DND-41 (cell line): Measurements from ENCODE around the gene ADARB2.
A peak's percentile ranks its signal among the peaks of the same experiment; 100 is the strongest.

Experiments used
- ATAC-seq: fragments of 200-7000 bp; cut with Tn5 transposase; 3 replicates; pipeline ENCODE4 v1.9.1; 2021; ENCODE audit warnings: low read depth; ENCODE audit not compliant: insufficient read depth
- DNase-seq: peaks from one replicate; pipeline ENCODE4 v3.0.0-alpha.2; 2020
- H2AFZ ChIP-seq: 2 replicates; pipeline ENCODE4 v1.6.0; 2012; ENCODE audit warnings: low read depth, low read length
- H3K27ac ChIP-seq: 2 replicates; pipeline ENCODE4 v1.5.1; 2012; ENCODE audit warnings: low read length, inconsistent platforms
- H3K27me3 ChIP-seq: fragments of 200-600 bp; sonication (generic); 2 replicates; pipeline ENCODE4 v1.6.0; 2012; ENCODE audit warnings: low read length, mild to moderate bottlenecking, inconsistent platforms; ENCODE audit not compliant: insufficient read depth, poor library complexity
- H3K36me3 ChIP-seq: 2 replicates; pipeline ENCODE4 v1.5.1; 2012; ENCODE audit warnings: low read length, inconsistent platforms; ENCODE audit not compliant: insufficient read depth
- H3K4me1 ChIP-seq: 2 replicates; pipeline ENCODE4 v1.5.1; 2012; ENCODE audit warnings: mild to moderate bottlenecking, low read length; ENCODE audit not compliant: insufficient read depth
- H3K4me2 ChIP-seq: 2 replicates; pipeline ENCODE4 v1.6.0; 2012; ENCODE audit warnings: mild to moderate bottlenecking, moderate library complexity, low read length, inconsistent platforms; ENCODE audit not compliant: insufficient read depth
- H3K4me3 ChIP-seq, 2 experiments: fragments of 200-600 bp in 1 of 2; shearing (Covaris generic) in 1 of 2; 2 replicates each; pipeline ENCODE4 v1.5.1; 2012 to 2016; ENCODE audit warnings: inconsistent platforms in 2 of 2, low read length in 2 of 2, mild to moderate bottlenecking in 2 of 2, low read depth in 1 of 2, moderate library complexity in 1 of 2
- H3K79me2 ChIP-seq: 2 replicates; pipeline ENCODE4 v1.6.0; 2012; ENCODE audit warnings: low read length, inconsistent platforms; ENCODE audit not compliant: insufficient read depth
- H3K9ac ChIP-seq: 2 replicates; pipeline ENCODE4 v1.6.0; 2012; ENCODE audit warnings: low read depth, mild to moderate bottlenecking, inconsistent platforms, low read length, moderate library complexity
- H3K9me3 ChIP-seq: 2 replicates; pipeline ENCODE4 v1.5.1; 2012; ENCODE audit warnings: low read length, moderate library complexity, mild to moderate bottlenecking, inconsistent platforms; ENCODE audit not compliant: insufficient read depth, severe bottlenecking
- H4K20me1 ChIP-seq: 2 replicates; pipeline ENCODE4 v1.6.0; 2012; ENCODE audit warnings: low read length; ENCODE audit not compliant: insufficient read depth
- EZH2 ChIP-seq: IDR thresholded peaks from 3 replicates; pipeline ENCODE4 v1.6.1; 2012; ENCODE audit warnings: borderline replicate concordance, low read depth, mild to moderate bottlenecking, moderate library complexity, low read length, inconsistent platforms; ENCODE audit not compliant: severe bottlenecking
- TF ChIP-seq, protein P1 (sequence below): IDR thresholded peaks from 2 replicates; pipeline ENCODE4 v1.5.1; 2012; ENCODE audit warnings: borderline replicate concordance, low read length, moderate library complexity, mild to moderate bottlenecking; ENCODE audit not compliant: poor library complexity, severe bottlenecking; ENCODE audit errors: extremely low read depth

ADARB2 gene

DNA sequence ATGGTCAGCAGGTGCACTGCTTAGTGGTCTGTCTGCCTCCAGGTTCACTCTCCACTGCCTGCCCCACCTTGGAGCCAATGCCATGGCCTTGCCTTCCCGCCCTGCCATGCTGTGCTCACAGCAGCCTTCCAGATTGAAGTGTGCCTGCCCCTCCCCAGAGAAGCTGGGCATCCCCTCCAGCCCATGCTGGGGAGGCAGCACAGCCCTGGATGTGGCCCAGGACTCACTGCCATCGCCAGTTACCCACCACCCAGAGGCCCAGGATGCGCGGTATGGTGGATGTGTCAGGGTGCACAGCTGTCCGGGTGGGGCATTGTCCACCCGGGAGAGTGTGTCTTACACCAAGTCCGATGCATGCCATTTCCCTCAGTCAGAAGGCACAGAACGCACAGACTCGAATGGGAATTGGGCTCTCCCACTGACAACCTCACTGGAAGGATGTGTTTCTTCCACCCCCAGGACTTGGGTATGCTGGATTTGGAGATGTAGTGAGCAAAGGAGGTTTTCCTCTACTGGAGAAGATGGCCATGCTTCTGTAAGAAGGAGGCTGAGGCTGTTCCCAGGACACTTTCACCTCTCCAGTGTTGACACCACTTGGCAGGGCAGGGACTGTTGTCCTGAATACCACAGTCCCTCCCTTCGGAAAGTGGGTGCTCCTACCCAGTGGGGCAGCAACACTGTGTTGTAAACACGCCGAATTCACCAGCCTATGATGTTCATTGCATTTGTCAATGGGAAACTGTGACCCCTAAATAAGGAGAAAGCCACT lies 122.0 kb downstream of the ADARB2 start:
- TF ChIP-seq EZH2: no peak
- TF ChIP-seq, protein P1, sequence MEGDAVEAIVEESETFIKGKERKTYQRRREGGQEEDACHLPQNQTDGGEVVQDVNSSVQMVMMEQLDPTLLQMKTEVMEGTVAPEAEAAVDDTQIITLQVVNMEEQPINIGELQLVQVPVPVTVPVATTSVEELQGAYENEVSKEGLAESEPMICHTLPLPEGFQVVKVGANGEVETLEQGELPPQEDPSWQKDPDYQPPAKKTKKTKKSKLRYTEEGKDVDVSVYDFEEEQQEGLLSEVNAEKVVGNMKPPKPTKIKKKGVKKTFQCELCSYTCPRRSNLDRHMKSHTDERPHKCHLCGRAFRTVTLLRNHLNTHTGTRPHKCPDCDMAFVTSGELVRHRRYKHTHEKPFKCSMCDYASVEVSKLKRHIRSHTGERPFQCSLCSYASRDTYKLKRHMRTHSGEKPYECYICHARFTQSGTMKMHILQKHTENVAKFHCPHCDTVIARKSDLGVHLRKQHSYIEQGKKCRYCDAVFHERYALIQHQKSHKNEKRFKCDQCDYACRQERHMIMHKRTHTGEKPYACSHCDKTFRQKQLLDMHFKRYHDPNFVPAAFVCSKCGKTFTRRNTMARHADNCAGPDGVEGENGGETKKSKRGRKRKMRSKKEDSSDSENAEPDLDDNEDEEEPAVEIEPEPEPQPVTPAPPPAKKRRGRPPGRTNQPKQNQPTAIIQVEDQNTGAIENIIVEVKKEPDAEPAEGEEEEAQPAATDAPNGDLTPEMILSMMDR: no peak
- no peak overlapping the region for H3K27ac ChIP-seq
- H3K4me3 ChIP-seq: no peak overlapping the region
- no peak for ATAC-seq
- peaks cover 5% of the 10 kb centered on the region for H3K9me3 ChIP-seq
- H3K36me3 ChIP-seq: no peaks in the 10 kb centered on the region
- DNase-seq: no peak
- H3K27me3 ChIP-seq: peaks cover 8% of the 10 kb centered on the region
- H4K20me1 ChIP-seq: no peaks in the 10 kb centered on the region
- no peak overlapping the region for H3K4me2 ChIP-seq
- no peak overlapping the region for H2AFZ ChIP-seq
- peaks cover 19% of the 10 kb centered on the region for H3K4me1 ChIP-seq
- no peaks in the 10 kb centered on the region for H3K79me2 ChIP-seq
- H3K9ac ChIP-seq: no peak overlapping the region

DNA sequence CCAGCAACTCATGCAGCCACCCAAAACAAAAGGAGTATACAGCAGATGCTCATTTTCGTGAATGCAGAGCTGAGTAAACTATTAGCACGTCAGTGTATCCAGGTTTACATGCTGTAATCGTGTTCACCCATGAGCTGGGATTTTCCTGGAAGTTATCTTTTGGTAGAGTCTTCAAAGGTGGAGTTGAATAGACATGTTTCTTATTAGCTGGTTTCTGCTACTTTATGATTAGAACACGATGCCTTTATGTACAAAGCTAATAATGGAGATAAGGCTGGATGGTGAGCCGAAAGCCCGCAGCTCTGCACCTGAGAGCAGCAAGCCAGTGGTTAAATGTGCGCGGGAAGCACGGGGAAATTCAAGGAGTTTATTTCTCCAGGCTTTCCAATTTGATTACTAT lies 123.8 kb downstream of the ADARB2 start:
- DNase-seq: no peak

DNA sequence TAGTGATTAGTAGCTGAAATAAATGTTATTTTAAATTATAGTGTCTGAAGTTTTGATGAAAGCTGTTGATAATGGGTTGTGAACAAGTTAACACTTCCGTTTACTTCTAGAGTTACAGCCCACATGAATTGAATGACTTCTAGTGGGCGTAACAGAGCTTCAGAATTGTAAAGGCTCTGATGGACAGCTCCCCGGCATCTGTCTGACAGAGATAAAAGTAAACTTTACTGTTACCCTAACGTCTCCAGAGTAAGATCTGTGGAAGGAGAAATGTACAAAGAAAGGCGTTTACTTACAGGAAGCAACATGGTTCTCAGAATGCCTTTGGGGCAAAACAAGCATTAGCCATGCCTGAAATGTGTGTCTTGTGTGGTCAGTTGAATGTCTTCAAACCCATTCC lies 124.4 kb downstream of the ADARB2 start:
- no peak for TF ChIP-seq EZH2
- TF ChIP-seq, protein P1: no peak
- peak; percentile 97 for ATAC-seq
- H3K4me2 ChIP-seq: no peak overlapping the region

More for the DNA sequence above, 123.8 kb downstream of the ADARB2 start:
- Histone ChIP-seq H3K4me1 (peaks cover 19% of the 10 kb centered on the region), H3K36me3 (no peaks in the 10 kb centered on the region), H4K20me1 (no peaks in the 10 kb centered on the region), H3K9ac (no peak overlapping the region), H3K27me3 (peaks cover 8% of the 10 kb centered on the region), H3K27ac (no peak overlapping the region), H3K4me3 (no peak overlapping the region), H3K9me3 (no peaks in the 10 kb centered on the region), H3K4me2 (no peak overlapping the region), H3K79me2 (no peaks in the 10 kb centered on the region), H2AFZ (no peak overlapping the region)
- no peak for TF ChIP-seq EZH2
- TF ChIP-seq, protein P1: no peak
- no peak for ATAC-seq

More for the DNA sequence above, 124.4 kb downstream of the ADARB2 start:
- H3K4me3 ChIP-seq: no peak overlapping the region
- no peaks in the 10 kb centered on the region for H3K79me2 ChIP-seq
- H2AFZ ChIP-seq: no peak overlapping the region
- DNase-seq: peak; percentile 45
- H3K27ac ChIP-seq: no peak overlapping the region
- H3K27me3 ChIP-seq: peaks cover 8% of the 10 kb centered on the region
- H3K9me3 ChIP-seq: no peaks in the 10 kb centered on the region
- H3K9ac ChIP-seq: no peak overlapping the region
- H3K36me3 ChIP-seq: no peaks in the 10 kb centered on the region
- H4K20me1 ChIP-seq: no peaks in the 10 kb centered on the region
- peaks cover 19% of the 10 kb centered on the region for H3K4me1 ChIP-seq
